Measurements from ENCODE around the gene PC. TPM values are rescaled to one million over a fixed set of nuclear protein-coding genes. Genes with fewer than 3 reads are reported as not detected.

The PC gene
- total RNA-seq, 2 donors from 2014 or later = 8.0 to 12.7 TPM

- H3K4me1 ChIP-seq (ENCODE audit: control insufficient read depth in 1 of 2, low read depth in 2 of 2) = peaks cover 10 to 12% of the 10 kb centered on the region in 2 donors
- H3K4me3 ChIP-seq = no peak overlapping the region
- H3K9me3 ChIP-seq = no peaks in the 10 kb centered on the region
- H3K36me3 ChIP-seq = no peaks in the 10 kb centered on the region
- peak; percentile 38 for TF ChIP-seq CTCF (IDR thresholded peaks at IDR 0.05)
- ATAC-seq (ENCODE audit: insufficient number of reproducible peaks, low FRiP score, low read depth) (no peak), DNase-seq (ENCODE audit: low spot score) (no peak)
- no peak overlapping the region for H3K27ac ChIP-seq
- H3K27me3 ChIP-seq (replicated peaks; ENCODE audit: insufficient read depth) = no peaks in the 10 kb centered on the region
Observed at GRCh38 chr11:66976028-66976467, 17.9 kb upstream of the PC start.

DNA sequence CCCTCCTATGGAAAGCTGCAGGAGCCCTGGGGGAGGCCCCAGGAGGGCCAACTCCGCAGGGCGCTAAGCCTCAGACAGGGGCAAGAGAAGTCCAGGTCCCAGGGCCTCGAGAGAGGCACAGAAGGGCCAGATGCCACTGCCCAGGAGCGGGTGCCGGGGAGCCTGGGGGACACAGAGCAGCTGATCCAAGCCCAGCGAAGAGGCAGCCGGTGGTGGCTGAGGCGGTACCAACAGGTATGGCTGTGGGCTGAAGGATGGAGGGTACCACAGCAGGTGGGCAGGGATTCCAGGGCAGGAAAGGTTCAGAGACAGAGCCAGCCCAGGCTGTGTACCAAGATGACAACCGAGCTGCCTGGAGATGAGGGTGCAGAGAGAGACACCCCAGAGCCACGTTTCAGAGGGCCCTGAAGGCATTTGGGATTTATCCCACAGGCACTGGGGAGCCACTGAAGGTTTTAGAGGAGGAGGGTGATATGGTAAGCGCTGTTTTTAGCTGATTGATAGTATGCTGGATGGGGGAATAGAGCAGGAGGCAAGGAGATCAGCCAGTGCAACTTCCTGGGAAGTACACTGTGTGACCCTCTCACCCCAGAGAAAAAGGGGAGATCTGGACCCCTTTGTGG is 17.3 kb upstream of the PC start:
- ATAC-seq (ENCODE audit: insufficient number of reproducible peaks, low FRiP score, low read depth) (no peak), DNase-seq (ENCODE audit: low spot score) (no peak)
- H3K9me3 ChIP-seq = no peaks in the 10 kb centered on the region
- H3K36me3 ChIP-seq = no peaks in the 10 kb centered on the region
- no peak overlapping the region for H3K27ac ChIP-seq
- H3K4me3 ChIP-seq = no peak overlapping the region
- peaks cover 12 to 17% of the 10 kb centered on the region in 2 donors for H3K4me1 ChIP-seq (ENCODE audit: control insufficient read depth in 1 of 2, low read depth in 2 of 2)
- no peaks in the 10 kb centered on the region for H3K27me3 ChIP-seq (replicated peaks; ENCODE audit: insufficient read depth)
- TF ChIP-seq CTCF (IDR thresholded peaks at IDR 0.05) = no peak

DNA sequence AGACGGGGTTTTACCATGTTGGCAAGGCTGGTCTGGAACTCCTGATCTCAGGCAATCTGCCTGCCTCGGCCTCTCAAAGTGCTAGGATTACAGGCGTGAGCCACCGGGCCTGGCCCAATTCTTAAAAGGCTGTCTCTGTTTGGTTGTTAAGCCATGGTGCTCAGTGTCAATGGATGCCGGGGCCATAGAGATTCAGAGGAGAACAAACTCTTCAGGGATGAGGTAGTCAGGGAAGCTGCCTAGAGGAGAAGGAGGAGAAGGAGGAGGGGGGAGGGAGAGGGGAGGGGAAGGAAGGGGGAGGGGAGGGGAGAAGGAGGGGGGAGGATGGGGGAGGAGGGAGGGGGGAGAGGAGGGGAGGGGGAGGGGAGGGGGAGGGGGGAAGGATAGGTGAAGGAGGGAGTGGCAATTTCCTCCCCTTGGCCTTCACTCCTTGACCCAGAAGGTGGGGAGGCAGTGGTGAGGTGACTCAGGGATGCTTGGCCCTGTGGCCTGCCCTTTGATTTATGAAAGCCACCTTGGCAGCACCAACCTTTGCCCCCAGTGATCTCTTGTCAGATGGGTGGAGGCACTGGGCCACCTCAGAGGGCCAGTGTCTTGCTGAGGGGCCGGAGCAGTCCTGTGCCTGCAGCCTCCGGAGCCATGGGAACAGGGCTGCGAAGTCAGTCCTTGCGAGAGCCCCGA is 16.7 kb upstream of the PC start, which contains the start of gene C11orf86:
TSS of gene C11orf86 (plus strand) at position 581 of the 681 bp plus-strand sequence. CDS start at position 640, 59 bp downstream.
- no peaks in the 10 kb centered on the region for H3K36me3 ChIP-seq
- TF ChIP-seq CTCF (IDR thresholded peaks at IDR 0.05) = no peak
- no peak within 1 kb of the TSS for H3K27ac ChIP-seq

GRCh38 chr11:66973956-66974580 is 15.9 kb upstream of the PC start:
- H3K9me3 ChIP-seq = no peaks in the 10 kb centered on the region
- DNase-seq (ENCODE audit: low spot score) = no peak
- peaks cover 17 to 25% of the 10 kb centered on the region in 2 donors for H3K4me1 ChIP-seq (ENCODE audit: control insufficient read depth in 1 of 2, low read depth in 2 of 2)
- H3K36me3 ChIP-seq = no peaks in the 10 kb centered on the region
- no peak for ATAC-seq (ENCODE audit: insufficient number of reproducible peaks, low FRiP score, low read depth)
- no peak overlapping the region for H3K4me3 ChIP-seq
- H3K27ac ChIP-seq = no peak overlapping the region
- no peak for TF ChIP-seq CTCF (IDR thresholded peaks at IDR 0.05)
- no peaks in the 10 kb centered on the region for H3K27me3 ChIP-seq (replicated peaks; ENCODE audit: insufficient read depth)

More for the DNA sequence above, 16.7 kb upstream of the PC start, which contains the start of gene C11orf86:
- ATAC-seq (ENCODE audit: insufficient number of reproducible peaks, low FRiP score, low read depth) (no peak), DNase-seq (ENCODE audit: low spot score) (no peak)
- Histone ChIP-seq H3K4me1 (ENCODE audit: control insufficient read depth in 1 of 2, low read depth in 2 of 2) (peaks cover 17 to 24% of the 10 kb centered on the region in 2 donors), H3K4me3 (no peak within 1 kb of the TSS), H3K27me3 (replicated peaks; ENCODE audit: insufficient read depth) (no peaks in the 10 kb centered on the region), H3K9me3 (no peaks in the 10 kb centered on the region)

GRCh38 chr11:66971488-66971887 is 13.3 kb upstream of the PC start:
- ATAC-seq (ENCODE audit: insufficient number of reproducible peaks, low FRiP score, low read depth) (no peak), DNase-seq (ENCODE audit: low spot score) (no peak)
- Histone ChIP-seq H3K9me3 (no peaks in the 10 kb centered on the region), H3K4me3 (no peak overlapping the region), H3K27me3 (replicated peaks; ENCODE audit: insufficient read depth) (no peaks in the 10 kb centered on the region), H3K27ac (peak overlapping the region; percentile 81 to 91), H3K36me3 (no peaks in the 10 kb centered on the region), H3K4me1 (ENCODE audit: control insufficient read depth in 1 of 2, low read depth in 2 of 2) (peaks cover 17 to 30% of the 10 kb centered on the region in 2 donors)
- TF ChIP-seq CTCF (IDR thresholded peaks at IDR 0.05) = no peak

Data from thoracic aorta (tissue), 2 donors.